ENCODE measurements around the gene CAMK4. TPM values are rescaled to one million over a fixed set of nuclear protein-coding genes. Genes with fewer than 3 reads are reported as not detected.

CAMK4 gene
- total and polyA plus RNA-seq, 2 of the 8 experiments (the other 6 are each of a cell fraction or from before 2014, with no cell fraction given) = 1.8 to 8.3 TPM

GRCh38 chr5:111266491-111266890 is 42.3 kb downstream of the CAMK4 start:
- CTCF ChIA-PET (ENCODE audit: partially characterized antibody) = interaction anchor here (1.9 to 5.9 kb wide), 2 partner anchors 12 to 105 kb away, joined by 5 to 37 read pairs; no protein-coding TSS in a partner anchor
- no peak overlapping the region for H4K91ac ChIP-seq (replicated peaks; ENCODE audit: insufficient read length, low read length)
- no peak overlapping the region for H4K5ac ChIP-seq (ENCODE audit: insufficient read length, low read depth, low read length)
- no peaks in the 10 kb centered on the region for H3K36me3 ChIP-seq (ENCODE audit: control insufficient read depth in 2 of 4, insufficient read depth in 4 of 4, low read length in 3 of 4)
- H3K14ac ChIP-seq (ENCODE audit: insufficient read length) = no peak overlapping the region
- no peaks in the 10 kb centered on the region for H3K79me1 ChIP-seq (ENCODE audit: low read depth, low read length)
- no peak overlapping the region for H2BK12ac ChIP-seq (ENCODE audit: low read depth, low read length)
- no peak overlapping the region for H2AK5ac ChIP-seq (ENCODE audit: low read depth, low read length)
- H2AFZ ChIP-seq (ENCODE audit: low read length) = no peak overlapping the region
- no peak for DNase-seq (ENCODE audit: low read depth in 1 of 2, low spot score in 2 of 2)
- H3K18ac ChIP-seq (ENCODE audit: extremely low read depth, low read length) = no peak overlapping the region
- H2BK5ac ChIP-seq (ENCODE audit: low read depth, low read length) = no peak overlapping the region
- no peak for FAIRE-seq
- H3K79me2 ChIP-seq (ENCODE audit: control insufficient read depth in 1 of 2, insufficient read depth in 2 of 2, low read length in 2 of 2) = no peaks in the 10 kb centered on the region
- H2BK20ac ChIP-seq (ENCODE audit: low read length) = no peak overlapping the region
- H4K8ac ChIP-seq (ENCODE audit: extremely low read depth, insufficient read depth, low read length) = no peak overlapping the region
- H3K23ac ChIP-seq (ENCODE audit: insufficient read length) = no peak overlapping the region
- H2BK15ac ChIP-seq (ENCODE audit: low read length) = no peak overlapping the region
- H3K4ac ChIP-seq (replicated peaks; ENCODE audit: insufficient read length, low read depth, low read length) = no peak overlapping the region
- H3K9ac ChIP-seq (replicated peaks in 1 of 4; ENCODE audit: extremely low read depth in 1 of 4, low read depth in 3 of 4, low read length in 3 of 4) = no peak overlapping the region
- H3K56ac ChIP-seq (replicated peaks; ENCODE audit: insufficient read length, low read depth, low read length) = no peak overlapping the region
- peaks cover 0 to 2% (median 0%) of the 10 kb centered on the region in 4 experiments; a peak in 1 of 7 replicates for H3K4me1 ChIP-seq (replicated peaks in 1 of 4; ENCODE audit: control insufficient read depth in 3 of 4, insufficient read depth in 4 of 4, low read length in 3 of 4)
- no peak overlapping the region for H2BK120ac ChIP-seq (replicated peaks; ENCODE audit: low read depth, low read length)
- no peaks in the 10 kb centered on the region for H3K9me3 ChIP-seq (ENCODE audit: insufficient read depth in 2 of 2, low read depth in 1 of 2, low read length in 1 of 2)
- no peak overlapping the region for H3K27ac ChIP-seq (ENCODE audit: low read depth, low read length)
- H3K23me2 ChIP-seq (ENCODE audit: low read depth, low read length) = no peaks in the 10 kb centered on the region
- no peak overlapping the region for H3K4me2 ChIP-seq (ENCODE audit: insufficient read depth in 1 of 2, low read depth in 2 of 2, low read length in 2 of 2)
- H3K4me3 ChIP-seq (ENCODE audit: extremely low read depth in 1 of 4, insufficient read depth in 2 of 4, low read depth in 3 of 4, low read length in 4 of 4) = no peak overlapping the region
- POLR2A ChIA-PET (ENCODE audit: partially characterized antibody) = no interaction called here
- TF ChIP-seq CBX8 (IDR thresholded peaks at IDR 0.05; ENCODE audit: borderline replicate concordance, low read depth, low read length) = no peak
- no peak for TF ChIP-seq ATF2 (IDR thresholded peaks at IDR 0.05; ENCODE audit: low read length)
- no peak for TF ChIP-seq SIX5 (IDR thresholded peaks at IDR 0.05; ENCODE audit: low read depth, low read length)
- TF ChIP-seq ZNF274 (IDR thresholded peaks at IDR 0.05; ENCODE audit: borderline replicate concordance, extremely low read depth, low read length) = no peak
- TF ChIP-seq POLR2AphosphoS5 (IDR thresholded peaks at IDR 0.05; ENCODE audit: low read depth, low read length) = no peak
- no peak for TF ChIP-seq NANOG (IDR thresholded peaks at IDR 0.05; ENCODE audit: insufficient read depth, low read depth, low read length, poor library complexity, severe bottlenecking)
- TF ChIP-seq HDAC2 (IDR thresholded peaks at IDR 0.05; ENCODE audit: borderline replicate concordance in 1 of 2, low read depth in 2 of 2, low read length in 2 of 2) = no peak
- H4K20me1 ChIP-seq (replicated peaks in 1 of 2; ENCODE audit: control insufficient read depth in 1 of 2, insufficient read depth in 2 of 2, low read length in 2 of 2) = peaks cover 0 to 2% of the 10 kb centered on the region in 2 experiments
- WGBS, 2 experiments (ENCODE audit: extremely low coverage in 1 of 2, insufficient coverage in 1 of 2, insufficient read length in 1 of 2, insufficient replicate concordance in 2 of 2, low coverage in 1 of 2, low lambda C conversion rate in 2 of 2, missing lambda C conversion rate in 1 of 2) = 86% methylated on average over 2 of the region's 2 CpGs; no CpG with 5 or more reads in 1 of the 2 experiments
- H3K27me3 ChIP-seq (replicated peaks in 1 of 4; ENCODE audit: control insufficient read depth in 3 of 4, extremely low read depth in 1 of 4, insufficient read depth in 3 of 4, low read length in 3 of 4) = peaks cover 0 to 3% (median 0%) of the 10 kb centered on the region in 4 experiments; a peak in 4 of 7 replicates

All from H1 (cell line).